Activated CD4-positive, alpha-beta T cell treated with anti-CD3 and anti-CD28 coated beads for 24 hours (primary cell): ENCODE data around the gene VPS52.
"Not testable (repeated sequence)": the region's sequence is repeated elsewhere in the genome, so short reads cannot be mapped to it uniquely, and the experiment has no call there.

Source experiments
- DNase-seq, 2 donors: peaks; one replicate each; pipeline ENCODE4 v3.0.0-alpha.2; 2020; ENCODE audit warnings: low read depth in 2 of 2

Gene VPS52

DNA sequence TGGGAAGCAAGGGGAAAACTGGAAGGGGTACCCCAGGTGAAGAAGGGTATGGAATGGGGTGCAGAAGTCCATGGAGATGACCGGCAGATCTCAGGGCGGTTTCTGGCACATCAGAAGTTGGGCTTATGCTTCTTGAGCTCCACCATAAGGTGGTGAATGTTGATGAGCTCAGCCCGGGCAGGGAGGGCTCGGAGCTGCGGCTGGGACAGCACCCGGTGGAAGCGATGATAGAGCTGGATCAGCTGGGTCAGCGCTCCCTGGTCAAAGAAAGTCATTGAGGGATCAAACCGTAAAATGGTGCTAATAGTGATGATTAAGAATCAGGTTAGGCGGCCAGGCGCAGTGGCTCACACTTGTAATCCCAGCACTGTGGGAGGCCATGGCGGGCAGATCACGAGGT, 20.9 kb downstream of the VPS52 start:
- no peak for DNase-seq

DNA sequence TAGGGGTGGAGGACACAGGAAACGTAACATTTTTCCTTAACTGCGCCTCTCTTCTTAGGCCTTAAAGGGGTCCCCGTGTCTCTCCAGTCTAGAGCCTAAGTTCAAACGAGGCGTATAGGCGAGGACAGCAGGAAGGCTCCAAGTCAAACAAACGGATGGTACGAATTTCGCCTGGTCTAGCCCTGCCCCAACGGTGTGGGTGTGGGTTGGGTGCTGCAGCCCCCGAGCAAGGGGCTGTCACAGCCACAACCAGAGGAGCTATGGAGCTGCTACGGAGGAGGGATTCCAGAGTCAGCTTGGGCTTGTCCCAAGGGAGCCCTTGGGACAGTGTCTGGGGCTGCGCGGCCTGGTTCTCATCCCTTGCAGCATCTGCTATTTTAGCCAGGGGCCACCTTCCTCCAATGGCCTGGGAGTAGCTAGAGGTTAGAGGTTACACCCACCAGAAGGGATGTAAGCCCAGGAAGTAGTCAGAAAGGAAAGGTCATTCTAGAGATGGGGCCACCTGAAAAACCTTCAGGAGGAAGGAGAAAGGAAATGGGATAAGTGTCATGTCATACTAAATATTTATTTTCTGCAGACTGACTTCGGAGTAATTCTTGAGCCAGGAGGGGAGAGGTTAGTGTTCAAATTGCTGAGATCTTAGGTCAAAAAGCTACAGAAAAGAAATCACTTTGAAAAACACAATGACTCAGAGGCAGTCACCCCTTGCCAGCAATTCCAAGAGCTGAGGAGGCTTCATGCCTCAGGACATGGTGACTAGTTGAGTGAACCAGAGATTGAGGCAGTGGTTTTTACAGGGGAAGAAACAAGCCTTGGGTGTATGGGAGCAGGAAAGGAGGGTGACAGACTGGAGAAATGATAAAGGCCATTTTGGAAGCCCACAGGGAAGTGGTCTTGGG, 21.7 kb downstream of the VPS52 start:
- no peak for DNase-seq

DNA sequence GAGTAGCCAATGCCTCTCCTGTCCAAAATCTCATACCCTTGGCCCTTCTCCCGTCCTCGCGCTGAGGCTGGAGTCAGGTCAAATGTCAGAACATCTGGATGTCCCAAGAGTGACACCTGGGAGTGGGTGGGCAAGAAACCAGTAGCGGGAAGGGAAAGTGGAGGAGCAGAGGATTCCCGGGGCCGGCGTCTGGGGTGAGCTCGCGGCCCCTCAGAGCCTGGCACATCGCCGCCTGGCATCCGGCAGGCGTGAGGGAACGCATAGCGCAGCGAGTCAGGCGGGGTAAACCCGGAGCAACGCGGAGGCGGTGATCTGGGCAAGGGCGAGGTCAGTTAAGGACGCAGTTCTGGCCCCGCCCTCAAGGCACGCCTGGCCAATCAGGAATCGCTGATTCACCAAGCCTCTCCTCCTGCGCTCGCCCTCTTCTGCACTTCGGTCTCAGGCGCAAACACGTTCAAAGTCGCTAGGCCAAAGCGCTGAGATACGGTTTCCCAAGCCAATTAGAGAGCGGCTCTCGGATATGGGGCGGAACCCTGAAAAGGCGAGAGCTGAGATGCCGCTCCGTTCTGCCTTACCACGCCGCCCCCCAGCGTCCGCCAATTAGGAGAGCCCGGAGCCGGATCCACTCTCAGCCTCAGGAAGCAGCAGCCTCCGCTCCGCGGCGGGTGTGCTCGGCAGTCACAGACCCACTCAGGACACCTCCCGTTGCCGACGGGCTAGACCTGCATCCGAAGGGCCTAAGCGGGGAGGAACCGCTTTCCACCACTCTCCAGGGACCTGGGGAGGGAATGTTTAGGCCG, 22.5 kb downstream of the VPS52 start:
- DNase-seq: peak; percentile 86 to 93

- no peak for DNase-seq
Observed at GRCh38 chr6:33248643-33248931, 23.1 kb downstream of the VPS52 start.

- peak; percentile 93 for DNase-seq
Observed at GRCh38 chr6:33247977-33248642, 23.6 kb downstream of the VPS52 start.

GRCh38 chr6:33243476-33243875, 28.2 kb downstream of the VPS52 start:
- no peak for DNase-seq

- no peak for DNase-seq
Observed at GRCh38 chr6:33241968-33242367, 29.7 kb downstream of the VPS52 start.

DNA sequence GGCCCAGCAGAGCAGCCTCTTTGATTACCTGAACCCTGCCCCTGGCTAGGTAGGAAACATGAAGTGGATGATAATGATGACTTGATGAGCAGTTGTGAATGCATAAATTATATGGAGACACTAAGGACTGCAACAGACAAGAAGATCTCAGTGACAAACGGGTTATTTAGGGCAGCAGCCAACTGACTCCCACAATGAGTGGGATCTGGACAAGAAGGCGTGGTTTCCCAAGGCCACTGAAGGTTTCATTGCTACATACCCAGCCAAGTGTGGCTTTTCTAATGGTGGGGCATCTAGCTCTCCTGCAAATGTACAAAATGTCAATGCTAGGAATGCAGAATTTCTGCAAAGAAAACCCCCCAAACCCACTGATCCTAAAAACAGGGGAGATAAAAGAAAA, 33.9 kb downstream of the VPS52 start:
- no peak for DNase-seq

- DNase-seq: no peak
Observed at GRCh38 chr6:33236852-33237251, 34.8 kb downstream of the VPS52 start.

DNA sequence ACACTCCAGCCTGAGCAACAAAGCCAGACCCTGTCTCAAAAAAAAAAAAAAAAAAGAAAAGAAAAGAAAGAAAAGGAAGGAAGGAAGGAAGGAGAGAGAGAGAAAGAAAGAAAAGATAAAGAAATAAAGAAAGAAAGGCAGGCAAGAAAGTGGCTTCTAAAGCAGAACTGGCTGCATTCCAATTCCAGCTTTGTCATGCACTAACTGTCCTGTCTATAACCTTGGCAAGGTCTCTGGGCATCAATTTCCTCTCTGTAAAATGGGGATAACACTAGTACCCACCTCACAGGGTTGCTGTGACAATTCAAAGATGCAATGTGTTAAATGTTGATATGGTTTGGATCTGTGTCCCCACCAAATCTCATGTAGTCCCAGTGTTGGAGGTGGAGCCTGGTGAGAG, 35.3 kb downstream of the VPS52 start:
- no peak for DNase-seq

DNA sequence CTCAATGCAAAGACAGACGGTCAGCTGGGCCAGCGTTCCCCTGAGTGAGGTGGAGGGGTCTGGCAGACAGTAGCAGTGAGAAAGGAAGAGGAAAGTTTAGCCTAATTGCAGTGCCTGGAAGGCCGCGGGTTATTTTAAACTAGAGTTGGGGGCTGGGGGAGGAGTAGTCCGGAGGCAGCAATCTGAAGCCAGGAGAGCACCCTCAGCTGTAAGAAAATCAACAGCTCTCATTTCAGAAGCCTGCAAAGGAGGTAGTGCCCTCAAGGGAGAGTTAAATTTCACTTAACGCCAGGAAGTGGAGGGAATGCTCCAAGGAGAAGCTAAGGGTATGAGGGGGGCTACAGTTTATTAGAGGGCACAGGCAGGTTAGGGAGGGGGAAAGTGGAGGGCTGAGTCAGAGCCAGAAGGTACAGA, 36.4 kb downstream of the VPS52 start:
- no peak for DNase-seq

- DNase-seq: not testable (repeated sequence)
Observed at GRCh38 chr6:33226503-33227120, 45.1 kb downstream of the VPS52 start.

DNA sequence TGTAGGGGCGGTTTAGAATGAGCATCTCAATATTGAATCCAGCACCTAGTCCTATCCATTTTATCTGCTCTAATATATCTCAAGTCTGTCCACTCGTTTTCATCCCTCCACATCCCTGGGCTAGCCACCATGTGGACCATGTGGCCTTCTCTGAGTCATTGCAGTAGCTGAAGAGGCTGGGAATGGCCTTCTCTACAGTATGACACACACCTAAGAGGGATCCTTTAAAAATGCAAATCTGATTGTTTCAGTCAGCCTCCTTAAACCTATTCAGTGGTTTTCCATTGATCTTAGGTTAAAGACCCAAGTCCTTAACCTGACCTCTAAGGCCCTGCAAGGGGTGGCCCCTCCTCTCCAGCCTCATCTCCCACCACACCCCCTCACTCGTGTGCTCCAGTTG, 54.0 kb downstream of the VPS52 start:
- no peak for DNase-seq

GRCh38 chr6:33217246-33217645, 54.4 kb downstream of the VPS52 start:
- no peak for DNase-seq

- no peak for DNase-seq
Observed at GRCh38 chr6:33216117-33216649, 55.5 kb downstream of the VPS52 start.

GRCh38 chr6:33215271-33216116, 56.2 kb downstream of the VPS52 start:
- no peak for DNase-seq

DNA sequence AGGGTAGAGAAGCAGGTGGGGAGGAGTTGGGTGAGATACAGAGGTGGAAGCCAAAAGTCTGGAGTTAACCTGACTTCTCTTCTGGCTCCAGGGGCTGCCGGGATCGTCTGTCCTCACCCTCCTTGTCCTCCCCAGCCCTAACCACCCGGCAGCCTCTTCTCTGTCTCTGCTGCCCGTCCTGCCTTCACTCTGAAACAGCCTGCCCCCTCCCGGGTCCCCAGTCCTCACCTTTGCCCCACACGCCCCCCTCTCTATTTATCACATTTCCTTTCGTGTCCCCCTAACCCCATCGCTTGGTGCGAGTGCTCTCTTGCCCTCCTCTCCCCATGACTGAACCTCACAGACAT, 57.7 kb downstream of the VPS52 start:
- DNase-seq: no peak

- no peak for DNase-seq
Observed at GRCh38 chr6:33213166-33213988, 58.3 kb downstream of the VPS52 start.

- no peak for DNase-seq
Observed at GRCh38 chr6:33212857-33213165, 58.9 kb downstream of the VPS52 start.

DNA sequence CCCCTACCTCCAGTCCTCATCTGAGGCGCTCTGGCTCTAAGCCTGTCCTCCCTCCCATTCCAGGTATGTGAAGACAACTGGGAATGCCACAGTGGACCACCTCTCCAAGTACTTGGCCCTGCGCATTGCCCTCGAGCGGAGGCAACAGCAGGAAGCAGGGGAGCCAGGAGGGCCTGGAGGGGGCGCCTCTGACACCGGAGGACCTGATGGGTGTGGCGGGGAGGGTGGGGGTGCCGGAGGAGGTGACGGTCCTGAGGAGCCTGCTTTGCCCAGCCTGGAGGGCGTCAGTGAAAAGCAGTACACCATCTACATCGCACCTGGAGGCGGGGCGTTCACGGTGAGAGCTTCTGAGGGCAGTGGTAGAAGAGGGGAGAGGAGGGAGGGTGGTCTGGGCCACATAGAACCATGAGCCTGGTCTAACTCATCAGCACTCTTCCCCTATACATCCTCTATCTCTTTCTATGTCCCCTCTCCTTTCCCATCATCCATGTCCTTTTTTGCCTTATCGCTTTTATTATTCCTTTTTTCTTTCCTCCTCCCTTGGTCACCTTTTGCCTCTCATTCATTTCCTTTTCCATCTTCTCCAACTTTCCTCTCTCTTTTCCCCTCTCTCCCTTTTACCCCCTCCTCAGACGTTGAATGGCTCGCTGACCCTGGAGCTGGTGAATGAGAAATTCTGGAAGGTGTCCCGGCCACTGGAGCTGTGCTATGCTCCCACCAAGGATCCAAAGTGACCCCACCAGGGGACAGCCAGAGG, 59.8 kb downstream of the VPS52 start:
- DNase-seq: no peak
